Right cardiac atrium (tissue), 5 donors: Measurements from ENCODE around the gene S1PR5. TPM values are rescaled to one million over a fixed set of nuclear protein-coding genes. Genes with fewer than 3 reads are reported as not detected.
"Not testable (repeated sequence)": the region's sequence is repeated elsewhere in the genome, so short reads cannot be mapped to it uniquely, and the experiment has no call there.

ENCODE experiments used
- ATAC-seq, 2 donors: fragments of 200-7000 bp; cut with Tn5 transposase; one replicate each; pipeline versions ENCODE4 v1.8.0 to v1.9.1; 2020; ENCODE audit warnings: moderate library complexity in 2 of 2, mild to moderate bottlenecking in 1 of 2
- DNase-seq, 3 donors: peaks; one replicate each; pipeline ENCODE4 v3.0.0-alpha.2; 2020
- H3K27ac ChIP-seq: one replicate; pipeline ENCODE4 v1.5.1; 2013; ENCODE audit warnings: mild to moderate bottlenecking, low read length, control low read depth, moderate library complexity
- H3K27me3 ChIP-seq: one replicate; pipeline ENCODE4 v1.6.1; 2013; ENCODE audit not compliant: control insufficient read depth, insufficient read depth
- H3K4me1 ChIP-seq: one replicate; pipeline ENCODE4 v1.6.1; 2013; ENCODE audit warnings: low read length; ENCODE audit not compliant: control insufficient read depth, insufficient read depth
- H3K4me3 ChIP-seq: one replicate; pipeline ENCODE4 v1.5.1; 2013; ENCODE audit warnings: low read length, control low read depth
- H3K9me3 ChIP-seq: one replicate; pipeline ENCODE4 v1.6.1; 2013; ENCODE audit warnings: low read length; ENCODE audit not compliant: control insufficient read depth
- WGBS: extraction: QIAGEN DNeasy Blood & Tissue Kit; methylation state at CpG from one replicate; pipeline ENCODE4 v1.1.7; 2013; 5-methylcytosine and 5-hydroxymethylcytosine counted together
- intact Hi-C, 4 donors: fragments of 100-400 bp; cut with DNase I; formaldehyde crosslinking; loops; one replicate each; pipeline versions ENCODE4 v1.11.0 to v1.14.0; 2022 to 2023
- polyA plus RNA-seq: library from polyadenylated mRNA; stranded (reverse); fragments of 200-250 nt; gene quantifications from one replicate; pipeline ENCODE4 v1.2.3, GENCODE V29; 2013
- total RNA-seq, 4 donors: library from RNA; stranded (reverse); fragmentation: NEBNext Ultra II Directional; extraction: Animal tissue kit (Norgen Biotek cat#: 25700); gene quantifications; one replicate each; pipeline ENCODE4 v1.2.1, GENCODE V29; 2021
- donor health status: healthy with polysubstance abuse.
- donor health status: DM: no; HTN: yes; CAD: no.
- donor health status: DM: no; HTN: no; CAD: no.
- donor health status: DM: no; HTN: yes; CAD: no; lungs with severe emphysema.
- donor health status: DM: yes; HTN: yes; CAD: no.

Gene S1PR5
- total and polyA plus RNA-seq, 5 donors: 0.15 to 0.31 (median 0.18) TPM; not detected in 1

- no peaks in the 10 kb centered on the region for H3K9me3 ChIP-seq
- no peak overlapping the region for H3K4me3 ChIP-seq
- no peaks in the 10 kb centered on the region for H3K27me3 ChIP-seq
- WGBS: 86% methylated on average over 30 of the region's 30 CpGs
- H3K27ac ChIP-seq: no peak overlapping the region
- DNase-seq (peak in 1 of 3 donors; percentile 42), ATAC-seq (no peak)
- H3K4me1 ChIP-seq: no peaks in the 10 kb centered on the region
- intact Hi-C loops: no loop called here
Measured at GRCh38 chr19:10554760-10555609, 37.7 kb upstream of the S1PR5 start.

DNA sequence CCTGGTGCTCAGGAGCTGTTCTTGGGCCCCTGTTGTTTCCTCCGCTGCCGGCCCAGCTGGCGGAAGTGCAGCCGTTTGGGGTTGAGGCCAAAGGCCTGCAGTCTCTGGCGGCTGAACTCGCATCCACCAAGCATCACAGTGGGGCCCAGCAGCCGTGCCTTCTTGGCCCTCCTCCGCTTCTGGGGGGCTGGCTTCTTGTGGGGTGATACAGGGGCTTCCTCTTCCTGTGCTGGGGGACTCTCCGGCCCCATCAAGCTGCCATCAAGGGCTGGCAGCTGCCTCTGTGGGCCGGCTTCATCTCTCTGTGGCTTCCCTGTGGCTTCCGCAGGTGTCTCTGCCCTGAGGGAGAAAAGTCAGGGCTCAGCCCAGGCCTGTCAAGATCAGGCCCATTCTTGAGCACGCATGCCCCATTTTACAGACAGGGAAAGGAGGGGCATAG lies 36.7 kb upstream of the S1PR5 start:
- Histone ChIP-seq H3K4me1 (no peaks in the 10 kb centered on the region), H3K27ac (no peak overlapping the region), H3K9me3 (no peaks in the 10 kb centered on the region), H3K27me3 (no peaks in the 10 kb centered on the region), H3K4me3 (no peak overlapping the region)
- intact Hi-C loops: no loop called here
- 61% methylated on average over 12 of the region's 12 CpGs for WGBS
- DNase-seq (peak in 1 of 3 donors; percentile 65), ATAC-seq (no peak)

DNA sequence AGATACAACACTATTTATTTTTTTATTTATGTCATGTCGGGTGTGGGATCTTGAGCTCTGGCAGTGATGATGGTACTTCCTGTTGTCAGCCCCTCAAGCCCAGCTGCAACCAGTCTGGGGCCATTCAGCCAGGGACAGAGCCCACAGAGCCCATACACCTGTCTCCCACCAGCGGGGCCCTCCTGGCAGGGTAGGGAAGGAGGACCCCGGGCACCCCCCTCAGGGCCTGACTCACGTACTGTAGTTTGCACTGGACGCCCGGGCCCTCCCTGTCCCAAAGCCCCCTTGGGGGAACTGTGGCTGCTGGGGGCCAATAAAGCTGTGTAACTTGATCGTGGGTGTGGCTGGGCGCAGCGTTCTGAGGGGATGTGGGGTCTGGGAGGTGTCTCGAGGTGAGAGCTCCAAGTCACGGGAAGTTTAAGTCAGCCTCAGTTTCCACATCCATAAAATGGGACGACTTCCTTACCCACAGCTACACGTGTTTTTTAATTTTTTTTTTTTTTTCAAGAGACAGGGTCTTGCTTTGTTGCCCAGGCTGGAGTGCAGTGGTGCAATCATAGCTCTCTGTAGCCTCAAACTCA lies 35.9 kb upstream of the S1PR5 start:
- Histone ChIP-seq H3K27me3 (no peaks in the 10 kb centered on the region), H3K4me1 (no peaks in the 10 kb centered on the region), H3K9me3 (no peaks in the 10 kb centered on the region), H3K27ac (no peak overlapping the region), H3K4me3 (no peak overlapping the region)
- intact Hi-C loops: no loop called here
- peak in 1 of 2 donors; percentile 22 for ATAC-seq
- peak in 1 of 3 donors; percentile 57 for DNase-seq
- WGBS: 80% methylated on average over 13 of the region's 13 CpGs

- no peak overlapping the region for H3K4me3 ChIP-seq
- H3K27ac ChIP-seq: no peak overlapping the region
- no peaks in the 10 kb centered on the region for H3K27me3 ChIP-seq
- peak; percentile 13 to 28 for ATAC-seq
- H3K4me1 ChIP-seq: no peaks in the 10 kb centered on the region
- DNase-seq: no peak
- WGBS: 80% methylated on average over 12 of the region's 12 CpGs
- no peaks in the 10 kb centered on the region for H3K9me3 ChIP-seq
- intact Hi-C loops: no loop called here
Measured at GRCh38 chr19:10552510-10553053, 35.3 kb upstream of the S1PR5 start.

GRCh38 chr19:10551698-10552301 lies 34.6 kb upstream of the S1PR5 start:
- peak in 1 of 2 donors; percentile 7 for ATAC-seq
- no peak for DNase-seq
- no peaks in the 10 kb centered on the region for H3K27me3 ChIP-seq
- WGBS: 90% methylated on average over 12 of the region's 12 CpGs
- H3K9me3 ChIP-seq: no peaks in the 10 kb centered on the region
- no peaks in the 10 kb centered on the region for H3K4me1 ChIP-seq
- H3K4me3 ChIP-seq: no peak overlapping the region
- H3K27ac ChIP-seq: no peak overlapping the region
- intact Hi-C loops: no loop called here

- intact Hi-C loops, H3K4me3 ChIP-seq, H3K9me3 ChIP-seq, ATAC-seq, H3K27ac ChIP-seq, H3K4me1 ChIP-seq, DNase-seq, H3K27me3 ChIP-seq: not testable (repeated sequence)
- WGBS: 94% methylated on average over 9 of the region's 9 CpGs
Measured at GRCh38 chr19:10551006-10551405, 33.8 kb upstream of the S1PR5 start.

DNA sequence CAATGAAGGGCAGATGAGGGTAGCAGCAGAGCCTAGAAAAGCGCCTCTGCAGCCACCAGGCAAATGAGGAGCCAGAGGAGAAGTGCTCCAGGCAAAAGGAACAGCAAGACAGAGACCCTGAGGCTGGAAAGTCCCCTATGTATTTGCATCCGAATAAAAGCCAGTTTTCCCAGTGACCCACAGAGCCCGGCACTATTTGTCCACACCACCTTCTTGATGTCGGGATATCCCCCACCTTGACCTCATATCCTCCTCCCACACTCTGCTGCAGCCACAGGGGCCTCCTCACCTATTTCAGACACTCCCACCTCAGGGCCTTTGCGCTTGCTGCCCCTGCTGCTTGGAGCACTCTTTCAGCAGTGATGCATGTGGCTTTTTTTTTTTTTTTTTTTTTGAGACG lies 33.1 kb upstream of the S1PR5 start:
- intact Hi-C loops: no loop called here
- 94% methylated on average over 5 of the region's 6 CpGs for WGBS
- no peak for ATAC-seq

DNA sequence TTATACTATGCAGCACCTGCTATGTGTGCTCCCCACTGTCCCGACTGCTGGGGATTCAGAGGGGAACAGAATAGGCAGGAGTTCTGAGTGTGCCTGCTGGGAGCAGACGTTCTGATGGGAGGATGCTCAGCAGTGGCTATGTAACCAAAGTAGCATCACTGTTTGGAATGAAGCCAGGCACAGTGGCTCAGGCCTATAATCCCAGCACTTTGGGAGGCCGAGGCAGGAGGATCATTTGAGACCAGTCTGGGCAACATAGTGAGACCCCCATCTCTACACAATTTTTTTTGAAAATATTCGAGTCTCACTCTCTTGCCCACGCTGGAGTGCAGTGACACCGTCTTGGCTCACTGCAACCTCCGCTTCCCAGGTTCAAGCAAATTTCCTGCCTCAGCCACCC lies 32.5 kb upstream of the S1PR5 start:
- 85% methylated on average over 7 of the region's 7 CpGs for WGBS
- no peak for ATAC-seq

More for the DNA sequence above, 33.1 kb upstream of the S1PR5 start:
- no peaks in the 10 kb centered on the region for H3K27me3 ChIP-seq
- H3K4me1 ChIP-seq: no peaks in the 10 kb centered on the region
- H3K4me3 ChIP-seq: no peak overlapping the region
- no peaks in the 10 kb centered on the region for H3K9me3 ChIP-seq
- peak in 1 of 3 donors; percentile 7 for DNase-seq
- no peak overlapping the region for H3K27ac ChIP-seq

GRCh38 chr19:10548746-10549276 lies 31.6 kb upstream of the S1PR5 start:
- ATAC-seq: no peak
- H3K27me3 ChIP-seq: no peaks in the 10 kb centered on the region

More for the DNA sequence above, 32.5 kb upstream of the S1PR5 start:
- no peak overlapping the region for H3K4me3 ChIP-seq
- H3K9me3 ChIP-seq: no peaks in the 10 kb centered on the region
- no peak overlapping the region for H3K27ac ChIP-seq
- H3K27me3 ChIP-seq: no peaks in the 10 kb centered on the region
- H3K4me1 ChIP-seq: peaks cover 2% of the 10 kb centered on the region
- intact Hi-C loops: no loop called here
- no peak for DNase-seq

GRCh38 chr19:10546817-10547216 lies 29.6 kb upstream of the S1PR5 start:
- no peak for ATAC-seq
- peak in 1 of 3 donors; percentile 58 for DNase-seq
- Histone ChIP-seq H3K9me3 (no peaks in the 10 kb centered on the region), H3K4me3 (no peak overlapping the region), H3K27ac (no peak overlapping the region), H3K4me1 (peaks cover 6% of the 10 kb centered on the region), H3K27me3 (no peaks in the 10 kb centered on the region)
- intact Hi-C loops: no loop called here
- WGBS: 92% methylated on average over 17 of the region's 17 CpGs

More at GRCh38 chr19:10548746-10549276, 31.6 kb upstream of the S1PR5 start:
- intact Hi-C loops: no loop called here
- Histone ChIP-seq H3K4me1 (peaks cover 6% of the 10 kb centered on the region), H3K4me3 (no peak overlapping the region), H3K27ac (no peak overlapping the region), H3K9me3 (no peaks in the 10 kb centered on the region)
- DNase-seq: no peak
- 96% methylated on average over 18 of the region's 18 CpGs for WGBS
